Peyer's patch (tissue), 4 donors: Measurements from ENCODE around the gene NTNG2.

Source experiments
- POLR2A ChIP-seq, 2 donors: fragments of 450-650 bp; IDR thresholded peaks; one replicate each; pipeline ENCODE4 v1.5.1; 2017; ENCODE audit warnings: antibody characterized with exemption in 2 of 2, mild to moderate bottlenecking in 2 of 2, moderate library complexity in 2 of 2
- TF ChIP-seq, protein P1 (sequence below), 6 experiments: fragments of 450-650 bp in 4 of 6; fragments of 200-600 bp in 2 of 6; sonication (generic) in 1 of 6; IDR thresholded peaks; one replicate each; pipeline ENCODE4 v1.5.1; 2017 to 2019; ENCODE audit warnings: antibody characterized with exemption in 6 of 6, mild to moderate bottlenecking in 3 of 6, moderate library complexity in 1 of 6

DNA sequence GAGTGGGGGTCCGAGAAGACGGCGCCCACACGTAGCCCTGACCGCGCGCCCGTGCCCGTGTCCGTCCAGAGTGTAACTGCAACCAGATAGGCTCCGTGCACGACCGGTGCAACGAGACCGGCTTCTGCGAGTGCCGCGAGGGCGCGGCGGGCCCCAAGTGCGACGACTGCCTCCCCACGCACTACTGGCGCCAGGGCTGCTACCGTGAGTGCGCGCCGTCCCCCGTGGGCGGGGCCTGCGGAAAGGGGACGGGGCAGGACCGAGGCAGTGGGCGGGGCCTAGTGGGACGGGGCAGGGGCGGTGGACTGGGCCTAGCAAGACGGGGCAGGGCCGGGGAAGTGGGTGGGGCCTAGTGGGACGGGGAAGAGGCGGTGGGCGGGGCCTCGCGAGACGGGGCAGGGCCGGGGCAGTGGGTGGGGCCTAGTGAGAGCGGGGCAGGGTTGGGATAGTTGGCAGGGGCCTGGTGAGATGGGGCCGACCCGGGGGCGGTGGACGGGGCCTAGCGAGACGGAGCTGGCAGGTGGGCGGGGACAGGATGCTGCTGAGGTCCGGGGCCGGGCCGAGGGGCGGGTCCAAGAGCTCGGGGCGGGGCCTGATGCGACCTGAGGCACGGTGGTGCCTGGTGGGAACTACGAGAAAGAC is 79.1 kb downstream of the NTNG2 start:
- TF ChIP-seq POLR2A (IDR thresholded peaks at IDR 0.05) = peak in 1 of 2 donors; percentile 21
- TF ChIP-seq, protein P1, sequence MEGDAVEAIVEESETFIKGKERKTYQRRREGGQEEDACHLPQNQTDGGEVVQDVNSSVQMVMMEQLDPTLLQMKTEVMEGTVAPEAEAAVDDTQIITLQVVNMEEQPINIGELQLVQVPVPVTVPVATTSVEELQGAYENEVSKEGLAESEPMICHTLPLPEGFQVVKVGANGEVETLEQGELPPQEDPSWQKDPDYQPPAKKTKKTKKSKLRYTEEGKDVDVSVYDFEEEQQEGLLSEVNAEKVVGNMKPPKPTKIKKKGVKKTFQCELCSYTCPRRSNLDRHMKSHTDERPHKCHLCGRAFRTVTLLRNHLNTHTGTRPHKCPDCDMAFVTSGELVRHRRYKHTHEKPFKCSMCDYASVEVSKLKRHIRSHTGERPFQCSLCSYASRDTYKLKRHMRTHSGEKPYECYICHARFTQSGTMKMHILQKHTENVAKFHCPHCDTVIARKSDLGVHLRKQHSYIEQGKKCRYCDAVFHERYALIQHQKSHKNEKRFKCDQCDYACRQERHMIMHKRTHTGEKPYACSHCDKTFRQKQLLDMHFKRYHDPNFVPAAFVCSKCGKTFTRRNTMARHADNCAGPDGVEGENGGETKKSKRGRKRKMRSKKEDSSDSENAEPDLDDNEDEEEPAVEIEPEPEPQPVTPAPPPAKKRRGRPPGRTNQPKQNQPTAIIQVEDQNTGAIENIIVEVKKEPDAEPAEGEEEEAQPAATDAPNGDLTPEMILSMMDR (IDR thresholded peaks at IDR 0.05) = no peak
